WERI-Rb-1 (cell line): ENCODE results near the gene ZDHHC22.

Experiments used
- DNase-seq: peaks from one replicate; pipeline ENCODE4 v3.0.0-alpha.2; 2020
- H3K27ac ChIP-seq: fragments of 250-450 bp; sonication (Bioruptor Pico); 2 replicates; pipeline ENCODE4 v1.5.1; 2020; ENCODE audit warnings: mild to moderate bottlenecking, moderate library complexity
- H3K27me3 ChIP-seq: fragments of 250-450 bp; sonication (Bioruptor Pico); 2 replicates; pipeline ENCODE4 v1.5.1; 2021; ENCODE audit warnings: mild to moderate bottlenecking, low read depth, moderate library complexity; ENCODE audit not compliant: insufficient read depth, severe bottlenecking
- H3K36me3 ChIP-seq: fragments of 250-450 bp; sonication (Bioruptor Pico); 2 replicates; pipeline ENCODE4 v1.5.1; 2020; ENCODE audit warnings: mild to moderate bottlenecking, moderate library complexity
- H3K4me3 ChIP-seq: 2 replicates; pipeline ENCODE4 v1.5.1; 2011; ENCODE audit warnings: low read depth, mild to moderate bottlenecking, control low read depth, low read length
- H3K9me3 ChIP-seq: fragments of 250-450 bp; sonication (Bioruptor Pico); 2 replicates; pipeline ENCODE4 v1.5.1; 2021; ENCODE audit warnings: mild to moderate bottlenecking, moderate library complexity; ENCODE audit not compliant: severe bottlenecking
- TF ChIP-seq, protein P1 (sequence below): IDR thresholded peaks from 2 replicates; pipeline ENCODE4 v1.5.1; 2011; ENCODE audit warnings: low read depth, mild to moderate bottlenecking, control low read depth, inconsistent platforms, low read length

Gene ZDHHC22

DNA sequence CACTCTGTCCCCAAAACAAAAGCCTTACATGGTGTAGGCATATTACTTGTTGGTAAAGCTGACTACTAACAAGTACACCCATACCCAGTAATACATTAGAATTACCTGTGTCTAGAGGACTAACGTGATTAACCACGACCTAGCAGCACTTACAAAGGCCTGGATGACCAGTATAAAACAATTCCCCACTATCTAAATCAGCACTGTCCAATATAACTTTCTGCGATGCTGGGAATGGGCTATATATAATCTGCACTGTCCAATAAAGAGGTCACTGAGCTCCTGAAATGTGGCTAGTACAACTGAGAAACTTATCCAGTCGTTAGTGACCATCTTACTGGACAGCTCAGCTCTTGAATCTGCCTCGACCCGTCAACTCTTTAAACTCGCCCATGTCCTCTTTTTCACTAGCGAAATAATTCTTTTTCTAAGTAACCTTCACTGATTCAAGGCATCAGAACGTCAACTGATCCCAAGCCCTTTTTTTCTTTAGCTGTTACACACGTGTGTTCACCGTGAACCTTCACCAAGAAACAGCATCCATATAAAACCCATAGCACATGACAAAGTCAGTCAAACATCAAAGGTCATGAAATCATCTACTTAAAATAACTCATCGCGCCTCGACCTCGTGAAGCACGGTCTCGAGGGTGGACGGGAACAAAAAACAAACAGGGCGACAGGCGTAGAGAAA is 44.4 kb downstream of the ZDHHC22 start:
- Histone ChIP-seq H3K36me3 (no peaks in the 10 kb centered on the region), H3K27ac (peak overlapping the region; percentile 79), H3K9me3 (no peaks in the 10 kb centered on the region), H3K27me3 (no peaks in the 10 kb centered on the region), H3K4me3 (peak overlapping the region; percentile 82)
- TF ChIP-seq, protein P1, sequence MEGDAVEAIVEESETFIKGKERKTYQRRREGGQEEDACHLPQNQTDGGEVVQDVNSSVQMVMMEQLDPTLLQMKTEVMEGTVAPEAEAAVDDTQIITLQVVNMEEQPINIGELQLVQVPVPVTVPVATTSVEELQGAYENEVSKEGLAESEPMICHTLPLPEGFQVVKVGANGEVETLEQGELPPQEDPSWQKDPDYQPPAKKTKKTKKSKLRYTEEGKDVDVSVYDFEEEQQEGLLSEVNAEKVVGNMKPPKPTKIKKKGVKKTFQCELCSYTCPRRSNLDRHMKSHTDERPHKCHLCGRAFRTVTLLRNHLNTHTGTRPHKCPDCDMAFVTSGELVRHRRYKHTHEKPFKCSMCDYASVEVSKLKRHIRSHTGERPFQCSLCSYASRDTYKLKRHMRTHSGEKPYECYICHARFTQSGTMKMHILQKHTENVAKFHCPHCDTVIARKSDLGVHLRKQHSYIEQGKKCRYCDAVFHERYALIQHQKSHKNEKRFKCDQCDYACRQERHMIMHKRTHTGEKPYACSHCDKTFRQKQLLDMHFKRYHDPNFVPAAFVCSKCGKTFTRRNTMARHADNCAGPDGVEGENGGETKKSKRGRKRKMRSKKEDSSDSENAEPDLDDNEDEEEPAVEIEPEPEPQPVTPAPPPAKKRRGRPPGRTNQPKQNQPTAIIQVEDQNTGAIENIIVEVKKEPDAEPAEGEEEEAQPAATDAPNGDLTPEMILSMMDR = no peak
- DNase-seq = no peak

DNA sequence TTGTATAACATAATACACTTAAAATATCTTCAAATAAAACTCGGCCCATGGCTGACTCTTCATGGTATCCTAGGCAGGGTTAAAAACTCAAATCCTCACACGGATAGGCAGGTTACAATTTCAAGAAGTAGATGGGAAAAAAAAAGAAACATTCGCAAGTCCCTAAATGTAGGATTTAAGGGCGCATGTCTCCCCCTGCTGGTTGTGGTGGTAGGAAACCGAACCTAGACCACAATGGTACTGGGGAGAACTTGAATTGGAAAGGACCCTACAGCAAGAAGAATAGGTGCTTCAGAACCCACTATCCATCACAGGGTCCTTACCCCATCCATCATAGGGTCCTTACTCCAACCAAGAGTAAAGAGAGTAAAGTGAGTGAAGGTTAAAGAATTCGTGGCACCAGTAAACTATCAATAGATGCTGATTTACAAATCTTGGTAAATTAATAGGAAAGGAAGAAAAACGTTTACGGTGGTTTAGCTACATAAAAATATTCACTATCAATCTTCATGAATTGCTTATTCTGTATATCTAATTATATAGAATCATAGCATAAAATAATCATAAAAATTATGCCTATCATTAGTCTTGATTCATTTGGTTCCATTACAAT is 46.8 kb downstream of the ZDHHC22 start:
- no peak overlapping the region for H3K27ac ChIP-seq
- no peaks in the 10 kb centered on the region for H3K36me3 ChIP-seq
- H3K9me3 ChIP-seq = peaks cover 9% of the 10 kb centered on the region
- no peaks in the 10 kb centered on the region for H3K27me3 ChIP-seq
- TF ChIP-seq, protein P1 = peak; percentile 80
- DNase-seq = peak; percentile 84
- H3K4me3 ChIP-seq = no peak overlapping the region

DNA sequence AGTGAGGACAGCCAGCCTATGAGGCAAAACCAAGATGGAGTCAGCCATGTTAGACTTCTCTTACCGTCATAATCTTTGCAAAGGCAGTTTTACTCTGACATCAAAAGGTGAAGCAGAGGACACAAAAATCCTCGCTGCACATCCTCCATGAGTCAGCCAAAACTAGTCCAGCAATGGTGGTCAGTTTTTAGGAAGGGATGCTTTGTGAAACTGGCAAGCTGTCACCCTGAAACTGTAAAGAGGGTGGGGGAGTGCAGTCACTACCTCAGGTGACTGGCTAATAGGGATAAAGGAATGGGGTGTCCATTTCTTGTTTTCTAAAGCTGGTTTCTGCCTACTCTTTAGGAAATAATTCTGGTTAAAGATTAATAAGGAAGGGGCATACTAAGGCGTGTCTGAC is 48.9 kb downstream of the ZDHHC22 start:
- H3K4me3 ChIP-seq = no peak overlapping the region
- H3K9me3 ChIP-seq = peaks cover 9% of the 10 kb centered on the region
- no peak overlapping the region for H3K27ac ChIP-seq
- H3K27me3 ChIP-seq = no peaks in the 10 kb centered on the region
- no peaks in the 10 kb centered on the region for H3K36me3 ChIP-seq
- DNase-seq = no peak
- TF ChIP-seq, protein P1 = no peak

DNA sequence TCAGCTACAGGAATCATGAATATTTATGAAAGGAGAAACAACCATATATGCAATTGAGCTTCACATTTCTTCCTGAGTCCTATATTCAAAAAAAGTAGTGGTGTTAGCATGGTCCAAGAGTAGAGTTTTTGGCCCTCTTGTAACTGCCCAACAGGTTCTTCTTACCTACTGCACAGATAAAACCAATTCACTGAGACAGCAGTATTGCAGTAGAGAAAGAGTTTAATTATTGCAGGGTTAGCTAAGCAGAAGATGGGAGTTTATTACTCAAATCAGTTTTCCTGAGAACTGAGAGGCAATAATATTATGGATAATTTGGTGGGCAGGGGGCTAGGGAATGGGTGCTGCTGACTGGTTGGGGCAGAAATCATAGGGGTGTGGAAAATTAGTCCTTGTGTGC is 50.1 kb downstream of the ZDHHC22 start:
- no peak overlapping the region for H3K4me3 ChIP-seq
- no peak for DNase-seq
- H3K27me3 ChIP-seq = no peaks in the 10 kb centered on the region
- H3K36me3 ChIP-seq = no peaks in the 10 kb centered on the region
- peaks cover 9% of the 10 kb centered on the region for H3K9me3 ChIP-seq
- H3K27ac ChIP-seq = no peak overlapping the region
- TF ChIP-seq, protein P1 = no peak

DNA sequence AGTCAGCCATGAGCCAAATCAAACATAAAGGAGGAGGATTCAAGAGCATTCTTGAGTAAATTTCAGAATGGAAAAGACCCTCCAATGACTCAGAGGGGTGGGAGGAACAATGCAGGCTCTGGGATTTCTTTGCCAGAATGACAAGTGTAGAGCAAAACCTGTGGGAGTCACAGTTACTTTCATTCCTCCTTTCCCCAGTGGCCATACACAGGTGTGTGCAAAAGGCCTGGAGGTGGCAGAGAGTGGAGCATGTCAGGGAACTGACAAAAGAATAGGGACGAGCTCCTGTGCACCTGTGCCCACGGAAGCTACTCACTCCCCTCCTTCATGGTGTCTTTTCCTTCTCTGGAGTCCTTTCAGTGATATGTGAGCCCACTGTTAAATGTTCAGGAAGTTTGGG is 52.9 kb downstream of the ZDHHC22 start:
- Histone ChIP-seq H3K27ac (no peak overlapping the region), H3K27me3 (no peaks in the 10 kb centered on the region), H3K4me3 (no peak overlapping the region), H3K9me3 (peaks cover 9% of the 10 kb centered on the region), H3K36me3 (no peaks in the 10 kb centered on the region)
- no peak for DNase-seq
- TF ChIP-seq, protein P1 = no peak
